Parathyroid adenoma (tissue), 2 donors: ENCODE measurements around the gene EIF2AK2.

Experiments
- H2AFZ ChIP-seq: fragments of 300-600 bp; sonication (generic); one replicate; pipeline ENCODE4 v1.7.0; 2017; ENCODE audit warnings: antibody characterized with exemption, mild to moderate bottlenecking
- H3K27ac ChIP-seq: fragments of 300-600 bp; sonication (generic); one replicate; pipeline ENCODE4 v1.7.0; 2017
- H3K27me3 ChIP-seq: fragments of 300-600 bp; sonication (generic); one replicate; pipeline ENCODE4 v1.7.0; 2017; ENCODE audit warnings: low read length; ENCODE audit not compliant: control insufficient read depth, insufficient read depth
- H3K36me3 ChIP-seq: fragments of 300-600 bp; sonication (generic); one replicate; pipeline ENCODE4 v1.7.0; 2017; ENCODE audit warnings: low read length; ENCODE audit not compliant: control insufficient read depth, insufficient read depth
- H3K4me1 ChIP-seq: fragments of 300-600 bp; sonication (generic); one replicate; pipeline ENCODE4 v1.7.0; 2017; ENCODE audit warnings: control low read depth
- H3K4me2 ChIP-seq: fragments of 300-600 bp; sonication (generic); one replicate; pipeline ENCODE4 v1.7.0; 2017; ENCODE audit warnings: low read length
- H3K4me3 ChIP-seq: fragments of 300-600 bp; sonication (generic); one replicate; pipeline ENCODE4 v1.7.0; 2017; ENCODE audit warnings: low read depth, low read length
- H3K79me2 ChIP-seq: fragments of 300-600 bp; sonication (generic); one replicate; pipeline ENCODE4 v1.7.0; 2017; ENCODE audit warnings: control low read depth
- H3K9ac ChIP-seq: fragments of 300-600 bp; sonication (generic); one replicate; pipeline ENCODE4 v1.7.0; 2017; ENCODE audit warnings: mild to moderate bottlenecking
- H3K9me3 ChIP-seq: fragments of 300-600 bp; sonication (generic); one replicate; pipeline ENCODE4 v1.7.0; 2017; ENCODE audit warnings: low read length; ENCODE audit not compliant: control insufficient read depth
- TF ChIP-seq, protein P1 (sequence below): fragments of 300-600 bp; sonication (generic); IDR thresholded peaks from one replicate; pipeline ENCODE4 v1.7.0; 2017; ENCODE audit warnings: antibody characterized with exemption, mild to moderate bottlenecking
- donor health status: primary hyperparathyroidism.

EIF2AK2 gene

DNA sequence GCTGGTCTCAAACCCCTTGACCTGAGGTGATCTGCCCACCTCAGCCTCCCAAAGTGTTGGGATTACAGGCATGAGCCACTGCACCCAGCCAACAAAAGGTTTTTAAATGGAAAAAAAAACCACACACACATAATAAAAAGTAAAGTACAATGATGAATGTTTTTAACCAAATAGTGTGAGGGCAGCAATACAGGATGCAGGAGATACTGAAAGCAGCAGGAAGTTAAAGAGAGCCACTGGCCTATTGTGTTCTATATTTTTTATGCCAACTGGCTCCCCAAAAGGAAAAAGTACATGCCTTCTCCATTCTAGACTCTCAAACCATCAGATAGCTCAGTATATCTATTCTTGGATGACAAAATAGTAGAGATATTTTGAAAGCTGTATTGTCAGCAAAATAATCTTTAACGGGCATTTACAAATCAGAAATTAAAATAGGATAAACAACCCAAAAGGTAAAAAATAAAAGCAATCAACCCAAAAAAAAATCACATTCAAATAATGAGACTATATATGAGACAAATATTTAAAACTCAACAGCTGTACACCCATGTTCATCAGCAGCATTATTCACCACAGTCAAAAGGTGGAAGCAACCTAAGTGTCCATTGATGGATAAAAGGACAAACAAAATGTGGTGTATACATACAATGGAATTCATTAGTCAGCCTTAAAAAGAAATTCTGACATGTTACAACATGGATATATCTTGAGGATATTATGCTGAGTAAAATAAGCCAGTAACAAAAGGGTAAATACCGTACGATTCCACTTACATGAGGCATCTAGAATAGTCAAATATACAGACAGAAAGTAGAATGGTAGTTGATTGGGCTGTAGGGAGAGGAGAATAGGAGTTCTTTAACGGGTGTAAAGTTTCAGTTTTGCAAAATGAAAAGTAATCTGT is 46.2 kb downstream of the EIF2AK2 start:
- no peak overlapping the region for H3K9ac ChIP-seq
- H3K27me3 ChIP-seq = no peaks in the 10 kb centered on the region
- H3K9me3 ChIP-seq = no peaks in the 10 kb centered on the region
- H3K4me1 ChIP-seq = no peaks in the 10 kb centered on the region
- TF ChIP-seq, protein P1, sequence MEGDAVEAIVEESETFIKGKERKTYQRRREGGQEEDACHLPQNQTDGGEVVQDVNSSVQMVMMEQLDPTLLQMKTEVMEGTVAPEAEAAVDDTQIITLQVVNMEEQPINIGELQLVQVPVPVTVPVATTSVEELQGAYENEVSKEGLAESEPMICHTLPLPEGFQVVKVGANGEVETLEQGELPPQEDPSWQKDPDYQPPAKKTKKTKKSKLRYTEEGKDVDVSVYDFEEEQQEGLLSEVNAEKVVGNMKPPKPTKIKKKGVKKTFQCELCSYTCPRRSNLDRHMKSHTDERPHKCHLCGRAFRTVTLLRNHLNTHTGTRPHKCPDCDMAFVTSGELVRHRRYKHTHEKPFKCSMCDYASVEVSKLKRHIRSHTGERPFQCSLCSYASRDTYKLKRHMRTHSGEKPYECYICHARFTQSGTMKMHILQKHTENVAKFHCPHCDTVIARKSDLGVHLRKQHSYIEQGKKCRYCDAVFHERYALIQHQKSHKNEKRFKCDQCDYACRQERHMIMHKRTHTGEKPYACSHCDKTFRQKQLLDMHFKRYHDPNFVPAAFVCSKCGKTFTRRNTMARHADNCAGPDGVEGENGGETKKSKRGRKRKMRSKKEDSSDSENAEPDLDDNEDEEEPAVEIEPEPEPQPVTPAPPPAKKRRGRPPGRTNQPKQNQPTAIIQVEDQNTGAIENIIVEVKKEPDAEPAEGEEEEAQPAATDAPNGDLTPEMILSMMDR = no peak
- no peak overlapping the region for H3K4me2 ChIP-seq
- H3K27ac ChIP-seq = no peak overlapping the region
- H3K4me3 ChIP-seq = no peak overlapping the region
- no peak overlapping the region for H2AFZ ChIP-seq
- no peaks in the 10 kb centered on the region for H3K36me3 ChIP-seq
- no peaks in the 10 kb centered on the region for H3K79me2 ChIP-seq

DNA sequence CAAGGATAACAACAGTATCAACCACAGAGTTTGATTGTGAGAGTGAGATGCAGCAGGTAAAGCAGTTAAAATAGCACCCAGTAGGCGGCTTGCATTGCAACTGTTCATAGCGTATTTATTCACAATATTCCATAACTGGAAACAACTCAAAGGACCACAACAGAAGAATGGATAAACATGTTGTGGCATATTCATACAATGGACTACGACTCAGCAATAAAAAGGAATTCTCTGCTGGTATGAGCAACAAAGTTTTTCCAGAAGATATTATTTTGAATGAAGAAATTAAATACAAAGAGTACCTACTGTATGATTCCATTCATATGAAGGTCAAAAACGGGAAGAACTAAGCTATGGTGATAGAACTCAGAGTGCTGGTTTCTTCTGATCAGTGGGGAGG is 47.3 kb downstream of the EIF2AK2 start:
- Histone ChIP-seq H3K4me1 (no peaks in the 10 kb centered on the region), H3K27me3 (no peaks in the 10 kb centered on the region), H3K9ac (no peak overlapping the region), H3K4me2 (no peak overlapping the region), H3K9me3 (no peaks in the 10 kb centered on the region), H3K79me2 (no peaks in the 10 kb centered on the region), H2AFZ (no peak overlapping the region), H3K36me3 (no peaks in the 10 kb centered on the region), H3K4me3 (no peak overlapping the region), H3K27ac (no peak overlapping the region)
- TF ChIP-seq, protein P1 = no peak

DNA sequence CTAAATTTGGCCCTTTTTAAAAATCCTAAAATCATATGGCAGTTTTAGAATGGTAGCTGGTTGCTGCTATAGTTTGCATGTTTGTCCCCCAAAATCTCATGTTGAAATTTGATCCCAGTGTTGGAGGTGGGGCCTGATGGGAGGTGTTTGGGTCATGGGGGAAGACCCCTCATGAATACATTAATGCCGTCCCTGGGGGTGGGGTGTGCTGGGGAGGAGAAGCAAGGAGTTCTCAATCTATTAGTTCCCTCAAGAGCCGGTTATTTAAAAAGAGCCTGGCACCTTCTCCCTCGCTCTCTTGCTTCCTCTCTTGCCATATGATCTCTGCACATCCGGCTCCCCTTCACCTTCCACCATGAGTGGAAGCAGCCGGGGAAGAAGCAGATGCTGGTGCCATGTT is 51.6 kb downstream of the EIF2AK2 start:
- no peaks in the 10 kb centered on the region for H3K36me3 ChIP-seq
- H3K27me3 ChIP-seq = no peaks in the 10 kb centered on the region
- no peak overlapping the region for H3K9ac ChIP-seq
- no peak overlapping the region for H3K4me2 ChIP-seq
- no peak overlapping the region for H3K4me3 ChIP-seq
- TF ChIP-seq, protein P1 = no peak
- no peak overlapping the region for H2AFZ ChIP-seq
- no peak overlapping the region for H3K27ac ChIP-seq
- H3K9me3 ChIP-seq = no peaks in the 10 kb centered on the region
- no peaks in the 10 kb centered on the region for H3K79me2 ChIP-seq
- H3K4me1 ChIP-seq = no peaks in the 10 kb centered on the region

DNA sequence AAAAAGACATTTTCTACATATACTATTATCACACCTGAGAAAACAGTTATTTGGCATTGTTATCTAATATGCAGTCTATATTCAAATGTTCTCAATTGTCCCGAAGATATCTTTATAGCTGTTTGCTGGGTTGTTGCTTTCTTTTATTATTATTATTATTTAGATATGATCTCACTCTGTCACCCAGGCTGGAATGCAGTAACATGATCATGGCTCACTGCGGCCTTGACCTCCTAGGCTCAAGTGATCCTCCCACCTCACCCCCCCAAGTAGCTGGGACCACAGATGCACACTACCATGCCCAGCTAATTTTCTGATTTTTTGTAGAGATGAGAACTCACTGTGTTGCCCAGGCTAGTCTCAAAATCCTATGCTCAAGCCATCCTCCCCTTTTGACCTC is 52.6 kb downstream of the EIF2AK2 start:
- TF ChIP-seq, protein P1 = no peak
- H3K4me2 ChIP-seq = no peak overlapping the region
- no peaks in the 10 kb centered on the region for H3K9me3 ChIP-seq
- no peaks in the 10 kb centered on the region for H3K4me1 ChIP-seq
- H3K27me3 ChIP-seq = no peaks in the 10 kb centered on the region
- H3K79me2 ChIP-seq = no peaks in the 10 kb centered on the region
- H3K9ac ChIP-seq = no peak overlapping the region
- H2AFZ ChIP-seq = no peak overlapping the region
- no peak overlapping the region for H3K4me3 ChIP-seq
- H3K36me3 ChIP-seq = no peaks in the 10 kb centered on the region
- H3K27ac ChIP-seq = no peak overlapping the region

DNA sequence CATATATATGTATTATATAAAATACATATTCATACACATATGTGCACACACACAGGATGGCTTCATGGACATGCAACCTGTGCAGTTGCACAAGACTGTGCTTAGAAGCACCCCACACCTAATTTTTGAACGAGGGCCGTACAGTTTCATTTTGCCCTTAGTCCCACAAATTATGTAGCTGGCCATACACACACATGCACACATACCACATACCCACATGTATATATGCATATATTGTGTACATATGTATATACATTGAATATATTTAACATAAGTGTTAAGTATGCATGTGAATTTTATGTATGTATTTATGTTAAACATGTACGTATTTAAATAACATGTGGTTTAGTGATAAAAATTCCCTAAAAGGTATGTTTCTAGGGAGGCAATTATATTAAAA is 54.2 kb downstream of the EIF2AK2 start:
- H3K9ac ChIP-seq = no peak overlapping the region
- no peaks in the 10 kb centered on the region for H3K9me3 ChIP-seq
- H2AFZ ChIP-seq = no peak overlapping the region
- no peaks in the 10 kb centered on the region for H3K4me1 ChIP-seq
- H3K27me3 ChIP-seq = no peaks in the 10 kb centered on the region
- no peak overlapping the region for H3K4me2 ChIP-seq
- no peak overlapping the region for H3K4me3 ChIP-seq
- TF ChIP-seq, protein P1 = no peak
- H3K79me2 ChIP-seq = no peaks in the 10 kb centered on the region
- H3K36me3 ChIP-seq = no peaks in the 10 kb centered on the region
- H3K27ac ChIP-seq = no peak overlapping the region
